Neural cell (in vitro differentiated cells): ENCODE data around the gene DTD1. TPM values are rescaled to one million over a fixed set of nuclear protein-coding genes. Genes with fewer than 3 reads are reported as not detected.

ENCODE experiments used
- H2AFZ ChIP-seq: fragments of 200-600, 300-800 bp; sonication (generic), shearing (Covaris generic); 2 replicates; pipeline ENCODE4 v1.6.0; 2014; ENCODE audit warnings: low read depth, mild to moderate bottlenecking, antibody characterized with exemption, low read length, moderate library complexity
- H3F3A ChIP-seq: fragments of 200-600 bp; shearing (Covaris generic); 2 replicates; pipeline ENCODE4 v1.6.1; 2016; ENCODE audit warnings: mild to moderate bottlenecking, moderate library complexity, mixed read lengths, antibody characterized with exemption, low read length; ENCODE audit not compliant: insufficient read depth, poor library complexity, severe bottlenecking
- H3K27ac ChIP-seq: fragments of 200-600, 300-800 bp; sonication (generic), shearing (Covaris generic); 2 replicates; pipeline ENCODE4 v1.5.1; 2014; ENCODE audit warnings: mild to moderate bottlenecking, low read length, moderate library complexity
- H3K27me3 ChIP-seq: fragments of 300-800, 200-600 bp; sonication (generic), shearing (Covaris generic); 2 replicates; pipeline ENCODE4 v1.6.0; 2014; ENCODE audit warnings: mild to moderate bottlenecking, low read depth, low read length, moderate library complexity; ENCODE audit not compliant: insufficient read depth
- H3K36me3 ChIP-seq: fragments of 300-800, 200-600 bp; sonication (generic), shearing (Covaris generic); 2 replicates; pipeline ENCODE4 v1.5.1; 2014; ENCODE audit warnings: mild to moderate bottlenecking, antibody characterized with exemption, low read length, moderate library complexity; ENCODE audit not compliant: insufficient read depth
- H3K4me2 ChIP-seq: fragments of 300-800, 200-600 bp; sonication (generic), shearing (Covaris generic); 2 replicates; pipeline ENCODE4 v1.6.0; 2014; ENCODE audit warnings: mild to moderate bottlenecking, low read length
- H3K4me3 ChIP-seq: fragments of 300-800, 200-600 bp; sonication (generic), shearing (Covaris generic); 2 replicates; pipeline ENCODE4 v1.5.1; 2014; ENCODE audit warnings: mild to moderate bottlenecking, low read length, moderate library complexity
- H3K79me2 ChIP-seq: fragments of 200-600 bp; shearing (Covaris generic); replicated peaks from 2 replicates; pipeline ENCODE4 v1.6.0; 2014; ENCODE audit warnings: mild to moderate bottlenecking, low read length, moderate library complexity; ENCODE audit not compliant: insufficient read depth
- H3K9ac ChIP-seq: fragments of 300-800, 200-600 bp; sonication (generic), shearing (Covaris generic); 2 replicates; pipeline ENCODE4 v1.6.1; 2016; ENCODE audit warnings: mild to moderate bottlenecking, low read length, mixed read lengths
- H3K9me2 ChIP-seq: fragments of 200-600 bp; shearing (Covaris generic); 2 replicates; pipeline ENCODE4 v1.6.1; 2016; ENCODE audit warnings: mild to moderate bottlenecking, low read length, mixed read lengths; ENCODE audit not compliant: insufficient read depth
- H3K9me3 ChIP-seq: fragments of 200-600, 300-800 bp; sonication (generic), shearing (Covaris generic); 2 replicates; pipeline ENCODE4 v1.6.1; 2016; ENCODE audit warnings: mild to moderate bottlenecking, mixed run types, low read length, moderate library complexity, mixed read lengths
- H4K20me1 ChIP-seq: fragments of 200-600 bp; shearing (Covaris generic); 2 replicates; pipeline ENCODE4 v1.6.1; 2016; ENCODE audit warnings: mild to moderate bottlenecking, mixed run types; ENCODE audit not compliant: insufficient read depth
- EP300 ChIP-seq: fragments of 450-650 bp; conservative IDR thresholded peaks from 2 replicates; pipeline ENCODE4 v1.6.1; 2014; ENCODE audit warnings: antibody characterized with exemption, mild to moderate bottlenecking, moderate library complexity; ENCODE audit not compliant: poor library complexity, severe bottlenecking
- EZH2 ChIP-seq: fragments of 200-600, 300-800 bp; shearing (Covaris generic), sonication (generic); IDR thresholded peaks from 2 replicates; pipeline ENCODE4 v1.6.1; 2014; ENCODE audit warnings: antibody characterized with exemption, low read length, borderline replicate concordance, mild to moderate bottlenecking; ENCODE audit not compliant: insufficient read depth, poor library complexity, severe bottlenecking
- MXI1 ChIP-seq: fragments of 450-650 bp; conservative IDR thresholded peaks from 2 replicates; pipeline ENCODE4 v1.6.1; 2014; ENCODE audit warnings: antibody characterized with exemption, mild to moderate bottlenecking; ENCODE audit not compliant: poor library complexity, severe bottlenecking
- POLR2AphosphoS5 ChIP-seq: IDR thresholded peaks from 2 replicates; pipeline ENCODE4 v1.6.1; 2012
- RAD21 ChIP-seq: fragments of 450-650 bp; conservative IDR thresholded peaks from 2 replicates; pipeline ENCODE4 v1.6.1; 2014; ENCODE audit warnings: antibody characterized with exemption, mild to moderate bottlenecking, moderate library complexity
- SMC3 ChIP-seq: fragments of 450-650 bp; conservative IDR thresholded peaks from 2 replicates; pipeline ENCODE4 v1.6.1; 2014; ENCODE audit warnings: antibody characterized with exemption, mild to moderate bottlenecking, moderate library complexity; ENCODE audit not compliant: poor library complexity
- TAF1 ChIP-seq: IDR thresholded peaks from 2 replicates; pipeline ENCODE4 v1.6.1; 2012; ENCODE audit warnings: low read depth
- polyA plus RNA-seq: library from polyadenylated mRNA; depleted of rRNA; stranded (reverse); fragments of >200 nt; gene quantifications from 2 replicates; pipeline ENCODE4 v1.2.3, GENCODE V29; 2014
- TF ChIP-seq, protein P1 (sequence below): fragments of 450-650 bp; IDR thresholded peaks from 2 replicates; pipeline ENCODE4 v1.5.1; 2014; ENCODE audit warnings: antibody characterized with exemption, mild to moderate bottlenecking, moderate library complexity; ENCODE audit not compliant: poor library complexity, severe bottlenecking
- TF ChIP-seq, protein P2 (sequence below): IDR thresholded peaks from 2 replicates; pipeline ENCODE4 v1.6.1; 2012; ENCODE audit warnings: borderline replicate concordance

The DTD1 gene
- polyA plus RNA-seq, 1 donor from 2014 or later: 337 TPM

DNA sequence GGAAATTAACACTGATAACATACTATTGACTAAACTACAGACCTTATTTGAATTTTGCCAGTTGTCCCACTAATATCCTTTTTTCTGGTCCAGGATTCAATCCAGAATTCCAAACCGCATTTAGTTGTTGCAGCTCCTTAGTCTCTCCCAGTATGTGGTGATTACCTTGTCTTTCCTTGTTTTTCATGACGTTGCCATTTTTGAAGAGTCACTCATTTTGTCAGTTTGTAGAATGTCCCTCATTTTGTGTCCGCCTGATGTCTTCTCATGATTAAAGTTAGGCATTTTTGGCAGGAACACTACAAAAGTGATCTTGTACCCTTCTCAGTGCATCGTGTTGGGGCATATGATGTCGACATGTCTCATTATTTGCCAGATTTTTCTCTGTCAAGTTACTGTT is 33.1 kb downstream of the DTD1 start:
- Histone ChIP-seq H3F3A (no peaks in the 10 kb centered on the region), H2AFZ (no peak overlapping the region), H3K27ac (no peak overlapping the region), H3K9me3 (no peaks in the 10 kb centered on the region), H3K27me3 (no peaks in the 10 kb centered on the region), H3K9me2 (peaks cover 3% of the 10 kb centered on the region), H3K9ac (no peak overlapping the region), H3K4me2 (no peak overlapping the region), H3K36me3 (peaks cover 9% of the 10 kb centered on the region), H4K20me1 (no peaks in the 10 kb centered on the region), H3K79me2 (peaks cover 3% of the 10 kb centered on the region), H3K4me3 (no peak overlapping the region)
- TF ChIP-seq MXI1 (no peak), SMC3 (no peak), TAF1 (no peak), EZH2 (no peak), RAD21 (no peak), EP300 (no peak), POLR2AphosphoS5 (no peak)
- TF ChIP-seq, protein P1, sequence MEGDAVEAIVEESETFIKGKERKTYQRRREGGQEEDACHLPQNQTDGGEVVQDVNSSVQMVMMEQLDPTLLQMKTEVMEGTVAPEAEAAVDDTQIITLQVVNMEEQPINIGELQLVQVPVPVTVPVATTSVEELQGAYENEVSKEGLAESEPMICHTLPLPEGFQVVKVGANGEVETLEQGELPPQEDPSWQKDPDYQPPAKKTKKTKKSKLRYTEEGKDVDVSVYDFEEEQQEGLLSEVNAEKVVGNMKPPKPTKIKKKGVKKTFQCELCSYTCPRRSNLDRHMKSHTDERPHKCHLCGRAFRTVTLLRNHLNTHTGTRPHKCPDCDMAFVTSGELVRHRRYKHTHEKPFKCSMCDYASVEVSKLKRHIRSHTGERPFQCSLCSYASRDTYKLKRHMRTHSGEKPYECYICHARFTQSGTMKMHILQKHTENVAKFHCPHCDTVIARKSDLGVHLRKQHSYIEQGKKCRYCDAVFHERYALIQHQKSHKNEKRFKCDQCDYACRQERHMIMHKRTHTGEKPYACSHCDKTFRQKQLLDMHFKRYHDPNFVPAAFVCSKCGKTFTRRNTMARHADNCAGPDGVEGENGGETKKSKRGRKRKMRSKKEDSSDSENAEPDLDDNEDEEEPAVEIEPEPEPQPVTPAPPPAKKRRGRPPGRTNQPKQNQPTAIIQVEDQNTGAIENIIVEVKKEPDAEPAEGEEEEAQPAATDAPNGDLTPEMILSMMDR: no peak
- TF ChIP-seq, protein P2, sequence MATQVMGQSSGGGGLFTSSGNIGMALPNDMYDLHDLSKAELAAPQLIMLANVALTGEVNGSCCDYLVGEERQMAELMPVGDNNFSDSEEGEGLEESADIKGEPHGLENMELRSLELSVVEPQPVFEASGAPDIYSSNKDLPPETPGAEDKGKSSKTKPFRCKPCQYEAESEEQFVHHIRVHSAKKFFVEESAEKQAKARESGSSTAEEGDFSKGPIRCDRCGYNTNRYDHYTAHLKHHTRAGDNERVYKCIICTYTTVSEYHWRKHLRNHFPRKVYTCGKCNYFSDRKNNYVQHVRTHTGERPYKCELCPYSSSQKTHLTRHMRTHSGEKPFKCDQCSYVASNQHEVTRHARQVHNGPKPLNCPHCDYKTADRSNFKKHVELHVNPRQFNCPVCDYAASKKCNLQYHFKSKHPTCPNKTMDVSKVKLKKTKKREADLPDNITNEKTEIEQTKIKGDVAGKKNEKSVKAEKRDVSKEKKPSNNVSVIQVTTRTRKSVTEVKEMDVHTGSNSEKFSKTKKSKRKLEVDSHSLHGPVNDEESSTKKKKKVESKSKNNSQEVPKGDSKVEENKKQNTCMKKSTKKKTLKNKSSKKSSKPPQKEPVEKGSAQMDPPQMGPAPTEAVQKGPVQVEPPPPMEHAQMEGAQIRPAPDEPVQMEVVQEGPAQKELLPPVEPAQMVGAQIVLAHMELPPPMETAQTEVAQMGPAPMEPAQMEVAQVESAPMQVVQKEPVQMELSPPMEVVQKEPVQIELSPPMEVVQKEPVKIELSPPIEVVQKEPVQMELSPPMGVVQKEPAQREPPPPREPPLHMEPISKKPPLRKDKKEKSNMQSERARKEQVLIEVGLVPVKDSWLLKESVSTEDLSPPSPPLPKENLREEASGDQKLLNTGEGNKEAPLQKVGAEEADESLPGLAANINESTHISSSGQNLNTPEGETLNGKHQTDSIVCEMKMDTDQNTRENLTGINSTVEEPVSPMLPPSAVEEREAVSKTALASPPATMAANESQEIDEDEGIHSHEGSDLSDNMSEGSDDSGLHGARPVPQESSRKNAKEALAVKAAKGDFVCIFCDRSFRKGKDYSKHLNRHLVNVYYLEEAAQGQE: no peak

DNA sequence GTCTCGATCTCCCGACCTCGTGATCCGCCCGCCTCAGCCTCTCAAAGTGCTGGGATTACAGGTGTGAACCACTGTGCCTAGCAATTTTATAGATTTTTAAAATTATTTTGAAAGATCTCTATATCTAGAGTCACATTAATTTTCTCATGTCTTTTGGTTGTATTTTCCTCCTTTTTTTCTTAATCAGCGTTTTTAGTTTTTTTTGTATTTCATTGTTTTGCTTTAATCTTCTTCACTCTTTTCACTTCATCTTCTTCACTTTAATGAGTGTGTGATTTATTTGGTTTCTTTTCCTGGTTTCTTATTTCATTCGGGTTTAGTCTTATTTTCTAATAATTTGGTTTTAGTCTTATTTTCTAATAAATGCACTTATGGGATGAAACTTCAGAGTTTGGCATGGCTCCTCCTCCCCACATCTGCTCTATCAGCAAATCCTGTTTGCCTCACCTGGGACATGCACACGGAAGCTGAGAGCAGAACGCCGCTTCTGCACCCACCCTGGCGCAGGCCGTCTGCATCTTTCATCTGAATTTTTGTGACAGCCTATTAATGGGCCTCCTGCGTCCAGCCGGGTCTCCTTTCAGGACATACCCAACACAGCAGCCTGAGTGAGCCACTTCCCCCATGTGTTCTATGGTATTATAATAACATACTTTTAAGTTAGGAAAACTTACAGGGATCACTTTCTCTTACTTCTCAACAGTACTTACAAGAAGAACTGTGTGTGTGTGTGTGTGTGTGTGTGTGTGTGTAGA is 35.5 kb downstream of the DTD1 start:
- Histone ChIP-seq H3K36me3 (no peaks in the 10 kb centered on the region), H4K20me1 (no peaks in the 10 kb centered on the region), H3K4me3 (no peak overlapping the region), H3K79me2 (peaks cover 3% of the 10 kb centered on the region), H3K9ac (no peak overlapping the region), H2AFZ (no peak overlapping the region), H3K27ac (no peak overlapping the region), H3K27me3 (no peaks in the 10 kb centered on the region), H3K9me3 (no peaks in the 10 kb centered on the region), H3K9me2 (no peaks in the 10 kb centered on the region), H3F3A (no peaks in the 10 kb centered on the region), H3K4me2 (no peak overlapping the region)
- TF ChIP-seq EP300 (no peak), EZH2 (no peak), TAF1 (no peak), POLR2AphosphoS5 (no peak)
- TF ChIP-seq, protein P2: no peak
